Naive thymus-derived CD8-positive, alpha-beta T cell (primary cell): ENCODE results near the gene STUM. TPM values are rescaled to one million over a fixed set of nuclear protein-coding genes. Genes with fewer than 3 reads are reported as not detected.

ENCODE experiments used
- ATAC-seq, 2 donors: fragments of 150-1000 bp; cut with Tn5 transposase in 1 of 2; sonication (Bioruptor Pico), chemical (Tn5 transposase) in 1 of 2; 1 replicate in 1 of 2; 2 replicates in 1 of 2; pipeline ENCODE4 v1.10.0; 2021; ENCODE audit warnings: mild to moderate bottlenecking in 2 of 2, moderate library complexity in 2 of 2
- POLR2A ChIA-PET: fragments of 350-600 bp; sonication (Branson Sonifier 250); formaldehyde crosslinking; loops from one replicate; lab custom pipeline; 2021; ENCODE audit warnings: antibody characterized with exemption; lab: Charles Lee
- DNase-seq, 10 donors: peaks; one replicate each; pipeline versions ENCODE4 v3.0.0 to v3.0.0-alpha.2; 2020 to 2022
- H3K27ac Mint-ChIP-seq, 10 donors: one replicate each; pipeline ENCODE4 v1.8.0; 2020 to 2022; ENCODE audit warnings: mild to moderate bottlenecking in 10 of 10, mixed read lengths in 10 of 10, moderate library complexity in 4 of 10, inconsistent platforms in 1 of 10
- H3K27me3 Mint-ChIP-seq, 5 donors: one replicate each; pipeline ENCODE4 v1.8.0; 2021 to 2022; ENCODE audit warnings: mixed read lengths in 5 of 5
- H3K36me3 Mint-ChIP-seq, 3 donors: one replicate each; pipeline ENCODE4 v1.8.0; 2020 to 2022; ENCODE audit warnings: mixed read lengths in 3 of 3, mild to moderate bottlenecking in 2 of 3, inconsistent platforms in 1 of 3
- H3K4me1 Mint-ChIP-seq, 4 donors: one replicate each; pipeline ENCODE4 v1.8.0; 2021 to 2022; ENCODE audit warnings: mixed read lengths in 4 of 4
- H3K4me3 Mint-ChIP-seq, 10 donors: one replicate each; pipeline ENCODE4 v1.8.0; 2020 to 2022; ENCODE audit warnings: mild to moderate bottlenecking in 10 of 10, mixed read lengths in 10 of 10, moderate library complexity in 6 of 10, inconsistent platforms in 1 of 10
- H3K9me3 Mint-ChIP-seq, 9 donors: one replicate each; pipeline ENCODE4 v1.8.0; 2020 to 2022; ENCODE audit warnings: mixed read lengths in 9 of 9, mild to moderate bottlenecking in 3 of 9, inconsistent platforms in 1 of 9, moderate library complexity in 1 of 9
- polyA plus RNA-seq, 3 donors: library from polyadenylated mRNA; unstranded; fragments of 300-500 nt; fragmentation: Illumina TruSeq; gene quantifications; one replicate each; pipeline ENCODE4 v1.2.3, GENCODE V29; 2021
- total RNA-seq, 8 experiments: library from RNA in 2 of 8; stranded (reverse) in 2 of 8; gene quantifications; one replicate each; pipeline ENCODE4 v1.2.3 and lab custom pipeline; 2021 to 2026

Gene STUM
- total and polyA plus RNA-seq, 5 experiments from 2014 or later = 0.14 to 0.65 TPM; not detected in 3

GRCh38 chr1:226523646-226524406 lies 24.7 kb upstream of the STUM start:
- ATAC-seq (no peak), DNase-seq (no peak)
- POLR2A ChIA-PET = no interaction called here
- Mint-ChIP-seq H3K27ac (no peak overlapping the region), H3K4me3 (no peak overlapping the region), H3K36me3 (peaks cover 0 to 4% (median 0%) of the 10 kb centered on the region in 3 donors), H3K9me3 (peaks cover 0 to 4% (median 0%) of the 10 kb centered on the region in 9 donors), H3K4me1 (peaks cover 0 to 8% (median 0%) of the 10 kb centered on the region in 4 donors), H3K27me3 (peaks cover 0 to 9% (median 1%) of the 10 kb centered on the region in 5 donors)

DNA sequence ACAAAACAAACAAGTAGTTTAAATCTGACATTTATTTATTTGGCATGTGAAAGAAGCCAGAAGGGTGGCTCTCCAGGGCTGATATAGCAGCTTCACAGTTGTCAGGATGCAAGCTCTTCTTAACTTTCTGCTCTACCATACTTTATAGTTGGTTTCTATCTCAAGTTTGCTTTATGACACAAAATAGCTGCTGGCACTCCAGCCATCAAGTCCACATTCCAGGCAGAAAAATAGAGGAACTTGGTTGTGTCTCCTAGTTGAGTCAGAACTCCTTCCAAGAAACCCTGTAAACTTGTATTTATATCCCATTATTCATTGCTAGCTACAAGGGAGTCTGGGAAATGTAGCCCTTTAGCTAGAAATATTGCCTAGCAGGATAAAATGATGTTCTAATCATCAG lies 24.0 kb upstream of the STUM start:
- Mint-ChIP-seq H3K4me3 (no peak overlapping the region), H3K9me3 (peaks cover 0 to 4% (median 0%) of the 10 kb centered on the region in 9 donors), H3K27me3 (peaks cover 0 to 7% (median 1%) of the 10 kb centered on the region in 5 donors), H3K4me1 (peaks cover 0 to 8% (median 0%) of the 10 kb centered on the region in 4 donors), H3K36me3 (peaks cover 0 to 4% (median 0%) of the 10 kb centered on the region in 3 donors), H3K27ac (no peak overlapping the region)
- DNase-seq (no peak), ATAC-seq (no peak)
- POLR2A ChIA-PET = no interaction called here

GRCh38 chr1:226525750-226526149 lies 22.8 kb upstream of the STUM start:
- H3K9me3 Mint-ChIP-seq = peaks cover 0 to 4% (median 0%) of the 10 kb centered on the region in 9 donors
- DNase-seq (no peak), ATAC-seq (no peak)
- no peak overlapping the region for H3K27ac Mint-ChIP-seq
- no peak overlapping the region for H3K4me3 Mint-ChIP-seq
- peaks cover 0 to 4% (median 0%) of the 10 kb centered on the region in 3 donors for H3K36me3 Mint-ChIP-seq
- POLR2A ChIA-PET = no interaction called here
- peaks cover 0 to 11% (median 0%) of the 10 kb centered on the region in 5 donors for H3K27me3 Mint-ChIP-seq
- peaks cover 0 to 3% (median 0%) of the 10 kb centered on the region in 4 donors for H3K4me1 Mint-ChIP-seq

DNA sequence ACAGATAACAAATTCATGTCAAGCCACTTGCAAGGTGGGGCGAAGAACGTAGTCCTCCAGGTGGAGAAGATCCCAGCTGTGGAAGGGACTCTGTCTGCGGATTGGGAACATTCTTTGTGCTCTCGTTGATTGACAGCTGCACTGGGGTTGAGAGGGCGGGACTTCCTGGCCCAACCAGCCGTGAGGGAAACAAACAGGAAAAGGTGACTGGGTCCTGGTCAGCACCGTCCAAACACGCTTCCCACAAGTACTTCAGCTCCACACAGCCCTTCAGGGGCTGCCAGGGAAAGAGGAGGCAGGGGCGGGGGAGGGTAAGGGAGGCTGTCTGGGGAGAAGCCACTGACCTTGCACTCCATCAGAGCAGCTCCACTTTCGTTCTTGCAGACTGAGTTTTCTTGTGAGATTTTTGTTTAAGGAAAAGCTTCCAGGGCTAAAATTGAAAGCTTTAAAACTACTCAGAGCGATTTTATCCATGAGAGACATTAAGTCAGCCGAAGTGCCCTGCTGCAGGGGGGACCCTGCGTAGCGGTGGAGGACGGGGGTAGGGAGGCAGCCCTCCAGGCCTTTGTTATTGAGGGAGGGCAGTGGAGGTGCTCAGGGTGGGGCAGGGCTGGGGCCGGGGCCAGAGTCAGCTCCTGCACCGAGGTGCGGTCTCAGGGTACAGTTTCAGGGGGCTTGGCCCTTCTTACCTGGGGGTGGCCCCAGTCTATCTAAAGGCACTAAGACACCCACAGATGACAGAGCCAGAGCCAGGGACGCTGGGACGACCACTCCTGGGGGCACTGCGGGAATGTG lies 21.6 kb upstream of the STUM start:
- Mint-ChIP-seq H3K36me3 (peaks cover 0 to 4% (median 0%) of the 10 kb centered on the region in 3 donors), H3K9me3 (peaks cover 0 to 4% (median 0%) of the 10 kb centered on the region in 9 donors), H3K4me1 (peaks cover 0 to under 1% (median 0%) of the 10 kb centered on the region in 4 donors), H3K27ac (no peak overlapping the region), H3K4me3 (peak overlapping the region in 1 of 10 donors; percentile 30), H3K27me3 (peaks cover 1 to 16% (median 4%) of the 10 kb centered on the region in 5 donors)
- DNase-seq (no peak), ATAC-seq (no peak)
- POLR2A ChIA-PET = no interaction called here

- Mint-ChIP-seq H3K4me3 (no peak overlapping the region), H3K4me1 (no peaks in the 10 kb centered on the region), H3K27ac (no peak overlapping the region), H3K36me3 (peaks cover 0 to 4% (median 0%) of the 10 kb centered on the region in 3 donors), H3K9me3 (peaks cover 0 to 2% (median 0%) of the 10 kb centered on the region in 9 donors), H3K27me3 (peaks cover 1 to 13% (median 4%) of the 10 kb centered on the region in 5 donors)
- DNase-seq (no peak), ATAC-seq (no peak)
- POLR2A ChIA-PET = no interaction called here
Measured at GRCh38 chr1:226529891-226530290, 18.7 kb upstream of the STUM start.

- POLR2A ChIA-PET = no interaction called here
- H3K27ac Mint-ChIP-seq = no peak overlapping the region
Measured at GRCh38 chr1:226530591-226530990, 18.0 kb upstream of the STUM start.

DNA sequence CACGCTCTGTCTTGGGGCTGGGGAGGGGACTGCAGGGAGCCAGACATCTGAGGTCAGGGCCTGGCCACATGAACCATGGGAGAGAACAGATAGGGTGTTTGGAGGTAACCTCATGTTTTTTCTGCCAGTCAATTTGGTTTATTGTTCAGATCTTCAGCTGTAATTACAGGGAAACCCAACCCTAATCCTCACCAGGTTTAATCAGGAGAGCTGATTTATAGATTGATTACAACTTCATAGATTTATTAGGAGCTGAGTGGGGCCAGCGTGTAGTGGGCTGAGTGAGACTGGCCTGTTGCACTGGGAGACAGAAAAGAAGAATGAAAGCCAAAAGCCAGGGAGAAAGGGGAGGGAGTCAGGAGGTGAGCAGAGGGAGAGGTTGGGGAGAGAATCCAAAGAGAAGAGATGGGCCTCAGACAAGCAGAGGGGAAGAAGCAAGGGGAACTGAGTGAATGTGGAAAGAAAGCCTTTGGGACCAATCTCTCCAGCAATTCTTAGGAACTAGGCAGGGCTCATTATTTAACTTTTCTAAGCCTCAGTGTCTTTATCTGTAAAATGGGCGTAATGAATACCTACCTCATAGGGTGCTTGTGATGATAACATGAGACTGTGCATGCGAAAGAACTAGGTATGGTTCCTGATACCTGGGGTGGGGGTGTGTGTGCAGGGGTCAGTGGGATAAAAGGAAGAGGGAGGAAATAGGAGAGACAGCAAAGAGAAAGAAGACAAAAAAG lies 17.0 kb upstream of the STUM start:
- Mint-ChIP-seq H3K4me1 (no peaks in the 10 kb centered on the region), H3K9me3 (no peaks in the 10 kb centered on the region), H3K4me3 (no peak overlapping the region), H3K27ac (no peak overlapping the region), H3K36me3 (no peaks in the 10 kb centered on the region), H3K27me3 (peaks cover 1 to 13% (median 4%) of the 10 kb centered on the region in 5 donors)
- no peak for DNase-seq
- ATAC-seq = no peak
- POLR2A ChIA-PET = no interaction called here

More at GRCh38 chr1:226530591-226530990, 18.0 kb upstream of the STUM start:
- H3K36me3 Mint-ChIP-seq = peaks cover 0 to 4% (median 0%) of the 10 kb centered on the region in 3 donors
- no peaks in the 10 kb centered on the region for H3K4me1 Mint-ChIP-seq
- DNase-seq (no peak), ATAC-seq (no peak)
- peaks cover 0 to 2% (median 0%) of the 10 kb centered on the region in 9 donors for H3K9me3 Mint-ChIP-seq
- H3K4me3 Mint-ChIP-seq = no peak overlapping the region
- peaks cover 1 to 13% (median 4%) of the 10 kb centered on the region in 5 donors for H3K27me3 Mint-ChIP-seq

DNA sequence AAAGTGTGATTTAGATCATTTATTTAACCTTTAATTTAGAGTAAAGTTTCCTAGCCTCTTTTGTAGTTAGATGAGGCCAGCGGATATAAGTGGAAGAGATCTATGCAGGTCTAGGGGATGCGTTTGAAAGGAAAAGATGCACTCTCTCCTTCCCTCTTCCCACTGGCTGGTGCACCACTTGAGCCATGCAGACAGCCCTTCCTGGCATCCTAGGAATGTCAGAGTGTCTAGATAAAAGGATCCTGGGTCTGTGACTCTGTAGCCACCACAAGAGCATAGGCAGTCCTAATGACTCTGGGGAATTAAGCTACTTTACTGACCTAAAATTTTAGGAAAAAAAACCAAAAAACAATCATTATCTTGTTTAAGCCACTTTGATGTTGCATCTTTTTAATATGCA lies 16.0 kb upstream of the STUM start:
- POLR2A ChIA-PET = no interaction called here
- H3K27ac Mint-ChIP-seq = no peak overlapping the region

GRCh38 chr1:226533220-226533619 lies 15.3 kb upstream of the STUM start:
- Mint-ChIP-seq H3K27ac (no peak overlapping the region), H3K4me1 (no peaks in the 10 kb centered on the region), H3K9me3 (no peaks in the 10 kb centered on the region), H3K27me3 (peaks cover 1 to 13% (median 4%) of the 10 kb centered on the region in 5 donors), H3K36me3 (no peaks in the 10 kb centered on the region), H3K4me3 (no peak overlapping the region)
- ATAC-seq (no peak), DNase-seq (no peak)
- POLR2A ChIA-PET = no interaction called here

More for the DNA sequence above, 16.0 kb upstream of the STUM start:
- ATAC-seq = no peak
- Mint-ChIP-seq H3K4me3 (no peak overlapping the region), H3K9me3 (no peaks in the 10 kb centered on the region), H3K36me3 (no peaks in the 10 kb centered on the region), H3K27me3 (peaks cover 1 to 13% (median 4%) of the 10 kb centered on the region in 5 donors), H3K4me1 (no peaks in the 10 kb centered on the region)
- DNase-seq = no peak

DNA sequence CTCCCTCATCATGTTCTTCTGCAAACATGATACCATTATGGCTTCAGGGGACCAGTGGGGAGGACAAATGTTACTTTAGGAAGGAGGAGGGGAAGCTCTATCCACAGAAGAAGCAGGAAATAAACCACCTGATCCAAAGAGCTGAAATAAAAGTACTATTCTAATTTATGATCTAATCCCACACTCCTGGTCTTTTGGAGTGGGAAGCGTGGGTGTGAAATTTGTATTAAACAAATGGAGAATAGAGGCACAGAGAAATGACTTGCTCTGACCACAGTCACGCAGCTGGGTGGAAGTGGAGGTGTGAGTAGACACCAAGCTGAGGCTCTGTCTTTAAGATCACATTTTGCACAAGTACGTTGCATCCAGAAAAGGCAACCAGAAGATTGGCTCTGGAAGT lies 14.5 kb upstream of the STUM start:
- Mint-ChIP-seq H3K4me1 (no peaks in the 10 kb centered on the region), H3K27me3 (peaks cover 1 to 13% (median 4%) of the 10 kb centered on the region in 5 donors), H3K4me3 (no peak overlapping the region), H3K36me3 (no peaks in the 10 kb centered on the region), H3K27ac (no peak overlapping the region), H3K9me3 (no peaks in the 10 kb centered on the region)
- ATAC-seq (no peak), DNase-seq (no peak)
- POLR2A ChIA-PET = no interaction called here

GRCh38 chr1:226534645-226535044 lies 13.9 kb upstream of the STUM start:
- Mint-ChIP-seq H3K27me3 (peaks cover 1 to 13% (median 4%) of the 10 kb centered on the region in 5 donors), H3K9me3 (no peaks in the 10 kb centered on the region), H3K27ac (no peak overlapping the region), H3K4me3 (no peak overlapping the region), H3K4me1 (no peaks in the 10 kb centered on the region), H3K36me3 (no peaks in the 10 kb centered on the region)
- DNase-seq (no peak), ATAC-seq (no peak)
- POLR2A ChIA-PET = no interaction called here

GRCh38 chr1:226535666-226536065 lies 12.9 kb upstream of the STUM start:
- peaks cover 1 to 9% (median 2%) of the 10 kb centered on the region in 5 donors for H3K27me3 Mint-ChIP-seq
- no peaks in the 10 kb centered on the region for H3K36me3 Mint-ChIP-seq
- ATAC-seq (no peak), DNase-seq (no peak)
- no peaks in the 10 kb centered on the region for H3K9me3 Mint-ChIP-seq
- POLR2A ChIA-PET = no interaction called here
- no peak overlapping the region for H3K27ac Mint-ChIP-seq
- no peak overlapping the region for H3K4me3 Mint-ChIP-seq
- H3K4me1 Mint-ChIP-seq = no peaks in the 10 kb centered on the region
